DMS53 (cell line): ENCODE data around the gene RABGAP1L.
"Not testable (repeated sequence)": the region's sequence is repeated elsewhere in the genome, so short reads cannot be mapped to it uniquely, and the experiment has no call there.

Experiments used
- DNase-seq: peaks from one replicate; lab custom pipeline; 2025; lab: John Stamatoyannopoulos, UW

RABGAP1L gene

GRCh38 chr1:174447866-174448530, 288.7 kb downstream of the RABGAP1L start, which contains the start of gene GPR52:
Gene GPR52, plus strand, starts transcription at chr1:174447964. Its CDS starts 148 bp downstream, at chr1:174448112.
- no peak for DNase-seq

DNA sequence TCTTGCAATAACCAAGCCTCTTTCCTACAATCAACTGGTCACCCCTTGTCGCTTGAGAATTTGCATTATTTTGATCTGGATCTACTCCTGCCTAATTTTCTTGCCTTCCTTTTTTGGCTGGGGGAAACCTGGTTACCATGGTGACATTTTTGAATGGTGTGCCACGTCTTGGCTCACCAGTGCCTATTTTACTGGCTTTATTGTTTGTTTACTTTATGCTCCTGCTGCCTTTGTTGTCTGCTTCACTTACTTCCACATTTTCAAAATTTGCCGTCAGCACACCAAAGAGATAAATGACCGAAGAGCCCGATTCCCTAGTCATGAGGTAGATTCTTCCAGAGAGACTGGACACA, 289.2 kb downstream of the RABGAP1L start:
- DNase-seq, result no peak

DNA sequence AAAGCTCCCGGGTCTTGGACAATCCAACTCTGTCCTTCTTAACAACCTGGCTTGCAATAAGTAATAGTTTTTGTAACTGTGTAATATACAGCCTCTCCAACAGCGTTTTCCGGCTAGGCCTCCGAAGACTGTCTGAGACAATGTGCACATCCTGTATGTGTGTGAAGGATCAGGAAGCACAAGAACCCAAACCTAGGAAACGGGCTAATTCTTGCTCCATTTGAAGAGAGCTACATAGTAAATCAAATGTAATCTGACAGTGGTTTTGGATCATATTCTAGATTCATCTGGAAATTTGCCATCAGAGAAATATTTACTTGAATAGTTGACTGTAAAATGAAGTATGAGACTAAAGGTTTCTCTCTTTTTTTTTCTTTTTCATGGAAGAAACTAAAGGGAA, 289.7 kb downstream of the RABGAP1L start:
- no peak for DNase-seq

DNA sequence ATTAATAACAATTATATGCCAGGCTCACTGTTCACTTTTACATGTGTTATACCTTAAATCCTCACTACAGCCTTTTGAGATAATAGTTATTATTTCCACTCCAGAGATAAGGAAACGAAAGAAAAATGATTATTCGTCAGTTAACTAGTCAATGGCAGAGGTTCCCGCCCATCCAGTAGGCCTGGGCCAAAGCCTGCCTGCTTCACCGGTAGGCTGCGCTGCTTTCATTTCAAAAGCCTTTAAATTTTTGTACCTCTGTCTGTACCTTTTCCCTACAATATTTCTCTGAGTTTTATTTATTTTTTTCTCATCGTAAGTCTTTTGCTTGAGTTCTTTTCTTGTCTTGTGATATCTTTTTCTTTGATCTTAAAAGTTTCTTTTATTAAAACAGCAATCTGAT, 292.1 kb downstream of the RABGAP1L start:
- no peak for DNase-seq

DNA sequence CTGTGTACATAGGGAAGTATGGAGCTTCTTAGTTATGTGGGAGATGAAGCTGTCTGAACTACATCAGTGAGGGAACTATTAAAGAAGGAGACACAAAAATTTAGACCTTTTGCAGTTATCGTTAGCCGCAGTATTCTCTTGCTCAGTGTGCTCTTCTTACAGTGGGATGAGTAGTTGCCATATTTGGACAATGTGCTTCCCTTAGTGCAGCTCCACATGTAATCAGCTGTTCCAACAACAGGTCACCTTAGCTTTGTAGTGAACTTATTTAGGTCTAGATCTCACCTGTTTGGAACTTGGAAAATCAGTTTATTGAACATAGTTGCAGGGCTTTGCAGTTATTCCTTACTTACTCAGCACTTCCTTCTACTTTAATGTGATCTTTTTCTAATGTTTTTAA, 306.5 kb downstream of the RABGAP1L start:
- no peak for DNase-seq

DNA sequence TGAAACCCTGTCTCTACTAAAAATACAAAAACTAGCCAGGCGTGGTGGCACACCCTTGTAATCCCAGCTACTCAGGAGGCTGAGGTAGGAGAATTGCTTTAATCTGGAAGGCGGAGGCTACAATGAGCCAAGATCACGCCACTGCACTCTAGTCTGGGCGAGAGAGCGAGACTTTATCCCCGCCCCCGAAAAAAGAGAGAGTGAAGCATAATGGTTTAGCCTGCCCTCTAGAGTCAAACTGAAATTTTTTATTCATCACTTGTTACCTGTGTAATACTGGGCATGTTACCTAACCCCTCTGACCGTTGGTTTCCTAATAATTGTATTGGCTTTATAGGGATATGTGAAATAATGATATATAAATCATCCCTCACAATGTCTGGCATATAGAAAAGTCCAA, 307.3 kb downstream of the RABGAP1L start:
- no peak for DNase-seq

- DNase-seq, result no peak
Observed at GRCh38 chr1:174469052-174469451, 309.7 kb downstream of the RABGAP1L start.

- DNase-seq, result no peak
Observed at GRCh38 chr1:174469687-174470086, 310.4 kb downstream of the RABGAP1L start.

- DNase-seq, result no peak
Observed at GRCh38 chr1:174479281-174479680, 320.0 kb downstream of the RABGAP1L start.

GRCh38 chr1:174480324-174480723, 321.0 kb downstream of the RABGAP1L start:
- DNase-seq, result no peak

- no peak for DNase-seq
Observed at GRCh38 chr1:174491606-174492005, 332.3 kb downstream of the RABGAP1L start.

GRCh38 chr1:174497478-174497877, 338.2 kb downstream of the RABGAP1L start:
- no peak for DNase-seq

DNA sequence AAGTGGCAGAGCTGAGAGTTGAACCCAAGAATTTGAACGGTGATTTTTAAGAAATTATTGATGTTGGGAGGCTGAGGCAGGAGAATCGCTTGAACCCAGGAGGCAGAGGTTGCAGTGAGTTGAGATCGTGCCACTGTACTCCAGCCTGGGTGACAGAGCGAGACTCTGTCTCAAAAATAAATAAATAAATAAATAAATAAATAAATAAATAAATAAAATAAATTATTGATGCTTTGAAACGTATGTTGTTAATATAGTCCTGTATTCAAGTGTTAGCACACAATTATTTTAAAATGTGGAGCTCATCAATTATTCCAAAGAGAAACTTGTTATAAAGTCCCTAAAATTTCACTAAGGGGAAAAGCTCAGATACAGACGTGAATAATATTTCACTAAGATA, 357.4 kb downstream of the RABGAP1L start:
- DNase-seq, result not testable (repeated sequence)

DNA sequence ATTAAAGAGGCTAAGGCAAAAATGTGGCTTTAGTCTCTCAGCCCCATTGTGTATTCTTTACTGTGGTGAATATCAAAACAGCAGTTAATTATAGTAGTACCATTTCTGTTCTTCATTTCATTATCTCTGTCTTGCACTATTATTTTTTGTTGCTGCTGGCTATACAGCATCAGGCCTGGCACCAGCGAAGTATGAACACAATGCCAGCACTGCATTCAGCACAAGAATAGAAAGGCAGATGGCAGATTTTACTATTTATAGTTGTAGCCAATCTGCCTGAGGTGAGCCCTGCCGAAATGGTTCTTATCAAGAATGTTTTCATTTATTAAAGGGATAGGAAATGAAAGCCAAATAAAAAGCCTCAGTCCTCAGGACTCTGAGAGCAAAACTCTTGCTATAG, 360.5 kb downstream of the RABGAP1L start:
- no peak for DNase-seq

GRCh38 chr1:174531751-174532150, 372.4 kb downstream of the RABGAP1L start:
- no peak for DNase-seq

DNA sequence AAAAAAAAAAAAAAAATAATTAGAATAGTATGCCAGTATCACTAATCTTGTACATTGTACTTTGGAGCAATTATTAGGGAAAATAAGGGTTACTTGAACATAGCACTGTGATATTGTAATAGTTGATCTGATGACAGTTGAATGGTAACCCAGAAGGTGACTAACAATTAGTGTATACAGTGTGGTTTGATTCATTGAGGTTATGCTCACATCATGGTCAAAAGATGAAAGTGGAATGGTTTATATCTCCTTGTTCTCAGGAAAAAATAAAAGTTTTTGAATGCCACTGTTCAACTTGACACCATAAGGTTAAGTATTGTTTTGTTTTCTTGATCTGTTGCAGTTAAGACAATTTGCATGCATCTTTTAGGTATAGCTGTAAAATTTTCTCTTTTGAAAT, 375.5 kb downstream of the RABGAP1L start:
- DNase-seq, result no peak

- no peak for DNase-seq
Observed at GRCh38 chr1:174535207-174535606, 375.9 kb downstream of the RABGAP1L start.

DNA sequence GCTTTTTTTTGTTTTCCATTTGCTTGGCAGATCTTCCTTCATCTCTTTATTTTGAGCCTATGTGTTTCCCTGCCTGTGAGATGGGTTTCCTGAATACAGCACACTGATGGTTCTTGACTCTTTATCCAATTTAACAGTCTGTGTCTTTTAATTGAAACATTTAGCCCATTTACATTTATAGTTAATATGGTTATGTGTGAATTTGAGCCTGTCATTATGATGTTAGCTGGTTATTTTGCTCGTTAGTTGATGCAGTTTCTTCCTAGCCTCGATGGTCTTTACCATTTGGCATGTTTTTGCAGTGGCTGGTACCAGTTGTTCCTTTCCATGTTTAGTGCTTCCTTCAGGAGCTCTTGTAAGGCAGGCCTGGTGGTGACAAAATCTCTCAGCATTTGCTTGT, 384.1 kb downstream of the RABGAP1L start:
- DNase-seq, result not testable (repeated sequence)

GRCh38 chr1:174550296-174550695, 391.0 kb downstream of the RABGAP1L start:
- DNase-seq, result no peak

DNA sequence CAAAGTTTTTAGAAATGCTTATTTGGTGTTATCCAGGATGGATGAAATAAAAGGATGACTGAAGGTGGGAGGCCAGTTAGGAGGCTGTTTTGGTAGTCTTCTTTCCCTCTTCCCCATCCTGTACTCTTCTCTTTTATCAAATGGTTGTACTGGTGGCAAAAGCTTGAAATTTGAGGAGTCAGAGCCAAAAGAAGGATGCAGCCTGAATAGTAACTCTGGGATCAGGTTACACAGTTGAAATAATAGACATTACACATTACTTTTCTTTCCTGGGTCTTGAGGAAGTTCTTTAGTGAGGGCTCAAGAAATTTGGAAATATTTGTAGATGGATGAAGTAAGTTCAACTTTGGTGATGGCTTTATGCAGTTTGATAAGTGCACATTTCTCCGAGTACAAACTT, 397.1 kb downstream of the RABGAP1L start:
- no peak for DNase-seq

DNA sequence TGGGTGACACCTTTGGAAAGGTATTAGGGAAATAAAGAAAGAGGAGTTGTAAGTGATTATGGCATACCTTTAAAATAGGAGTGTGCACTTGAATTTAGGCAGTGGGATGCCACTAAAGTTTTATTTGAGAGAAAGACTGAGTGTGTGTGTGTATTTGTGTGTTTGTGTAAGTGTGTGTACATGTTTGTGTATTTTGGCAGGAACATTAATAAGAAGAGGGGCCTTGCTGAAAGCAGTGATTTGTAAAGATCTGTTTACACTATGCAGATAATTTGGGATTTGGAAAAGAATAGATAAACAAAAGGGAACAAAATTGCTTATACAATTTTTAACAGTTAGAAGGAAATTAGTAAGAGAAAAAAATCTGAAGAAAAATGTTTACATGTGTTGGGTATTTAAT, 409.2 kb downstream of the RABGAP1L start:
- DNase-seq, result no peak

- no peak for DNase-seq
Observed at GRCh38 chr1:174569240-174569639, 409.9 kb downstream of the RABGAP1L start.

DNA sequence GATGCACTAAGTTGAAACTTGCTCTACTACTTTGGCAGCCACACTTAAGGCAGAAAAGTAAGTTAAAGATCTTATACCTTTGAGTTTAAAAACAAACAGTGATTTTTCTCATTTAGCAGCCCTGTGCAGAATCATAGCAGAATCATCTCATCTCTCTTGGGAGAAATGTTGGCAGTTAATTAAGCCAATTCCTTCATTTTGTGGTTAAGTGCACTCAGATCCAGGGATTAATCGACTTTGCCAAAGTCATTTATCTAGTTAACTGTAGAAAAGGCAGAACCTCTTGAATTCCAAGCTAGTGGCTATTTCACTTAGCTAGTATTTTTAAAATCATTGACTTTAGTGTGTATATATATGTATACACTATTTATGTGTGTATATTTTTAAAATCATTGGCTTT, 413.5 kb downstream of the RABGAP1L start:
- DNase-seq, result no peak

DNA sequence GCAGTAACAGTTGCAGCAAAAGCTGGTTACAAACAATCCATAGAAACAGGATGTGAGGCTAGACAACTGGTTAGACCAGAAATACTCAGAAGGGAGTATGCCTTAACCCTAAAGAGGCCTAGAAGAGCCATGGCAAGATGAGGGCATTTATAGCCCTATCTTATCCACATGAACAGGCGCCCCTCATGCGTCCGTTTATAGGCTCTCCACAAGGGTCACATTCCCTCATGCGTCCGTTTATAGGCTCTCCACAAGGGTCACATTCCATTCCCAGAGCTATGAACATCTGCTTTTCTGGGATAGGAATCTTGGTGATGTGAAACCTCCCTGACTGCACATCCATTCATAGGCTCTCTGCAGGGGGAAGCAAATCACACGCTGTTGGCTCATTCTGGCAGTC, 416.8 kb downstream of the RABGAP1L start:
- DNase-seq, result peak; percentile 9

- no peak for DNase-seq
Observed at GRCh38 chr1:174577681-174578080, 418.4 kb downstream of the RABGAP1L start.
